ENCODE data around the gene MS4A2. TPM values are rescaled to one million over a fixed set of nuclear protein-coding genes. Genes with fewer than 3 reads are reported as not detected.

MS4A2 gene
- total and polyA plus RNA-seq, 2 of the 8 experiments (the other 6 are each of a cell fraction or from before 2014, with no cell fraction given) = not detected

DNA sequence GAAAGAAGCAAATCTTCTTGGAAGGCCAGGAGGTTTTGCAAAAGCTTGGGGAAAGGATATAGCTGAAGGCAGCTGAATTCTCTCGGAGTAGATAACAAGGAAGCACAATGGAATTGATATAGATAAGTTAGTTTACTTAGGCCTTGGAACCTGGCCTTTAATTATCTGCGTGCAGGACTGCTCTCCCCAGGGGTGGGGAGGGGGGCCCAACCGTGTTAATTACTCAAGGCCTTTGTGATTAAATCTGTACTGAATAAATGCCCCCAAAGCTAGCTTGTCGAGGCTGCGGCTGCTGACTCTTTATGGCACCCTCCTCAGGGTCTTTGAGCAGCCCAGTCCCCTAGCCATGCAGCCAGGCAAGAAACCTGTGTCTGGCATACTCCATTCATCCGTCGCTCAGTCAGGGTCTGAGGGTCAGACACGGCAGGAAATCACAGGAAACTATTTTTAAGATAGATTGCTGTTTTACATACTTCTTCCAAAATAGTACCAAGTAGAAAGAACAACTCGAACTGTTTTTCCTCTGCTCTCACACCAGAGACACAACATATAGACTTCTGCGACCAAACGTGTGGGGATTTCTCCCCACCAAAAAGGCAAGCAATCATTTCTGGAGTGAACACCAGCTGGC is 36.5 kb downstream of the MS4A2 start:
- H3K56ac ChIP-seq (replicated peaks; ENCODE audit: insufficient read length, low read depth, low read length) = no peak overlapping the region
- H3K4me2 ChIP-seq (ENCODE audit: insufficient read depth in 1 of 2, low read depth in 2 of 2, low read length in 2 of 2) = no peak overlapping the region
- no peak overlapping the region for H2BK5ac ChIP-seq (ENCODE audit: low read depth, low read length)
- no peak overlapping the region for H3K27ac ChIP-seq (ENCODE audit: low read depth, low read length)
- peaks cover 3 to 14% (median 8%) of the 10 kb centered on the region in 4 experiments; a peak in 4 of 7 replicates for H3K4me1 ChIP-seq (replicated peaks in 1 of 4; ENCODE audit: control insufficient read depth in 3 of 4, insufficient read depth in 4 of 4, low read length in 3 of 4)
- no peak for DNase-seq (ENCODE audit: low read depth in 1 of 2, low spot score in 2 of 2)
- no peaks in the 10 kb centered on the region for H3K79me2 ChIP-seq (ENCODE audit: control insufficient read depth in 1 of 2, insufficient read depth in 2 of 2, low read length in 2 of 2)
- H2AFZ ChIP-seq (ENCODE audit: low read length) = no peak overlapping the region
- 84% methylated on average over 11 of the region's 11 CpGs; no CpG with 5 or more reads in 1 of the 2 experiments for WGBS, 2 experiments (ENCODE audit: extremely low coverage in 1 of 2, insufficient coverage in 1 of 2, insufficient read length in 1 of 2, insufficient replicate concordance in 2 of 2, low coverage in 1 of 2, low lambda C conversion rate in 2 of 2, missing lambda C conversion rate in 1 of 2)
- no peaks in the 10 kb centered on the region for H3K79me1 ChIP-seq (ENCODE audit: low read depth, low read length)
- H2BK15ac ChIP-seq (ENCODE audit: low read length) = no peak overlapping the region
- peak overlapping the region; percentile 71; the same call in 1 of the 2 replicates for H3K18ac ChIP-seq (ENCODE audit: extremely low read depth, low read length)
- H3K23me2 ChIP-seq (ENCODE audit: low read depth, low read length) = no peaks in the 10 kb centered on the region
- H3K9me3 ChIP-seq (ENCODE audit: insufficient read depth in 2 of 2, low read depth in 1 of 2, low read length in 1 of 2) = no peaks in the 10 kb centered on the region
- no peak overlapping the region for H3K4ac ChIP-seq (replicated peaks; ENCODE audit: insufficient read length, low read depth, low read length)
- ChIA-PET CTCF (ENCODE audit: partially characterized antibody) (no interaction called here), POLR2A (ENCODE audit: partially characterized antibody) (no interaction called here)
- no peaks in the 10 kb centered on the region for H3K27me3 ChIP-seq (replicated peaks in 1 of 4; ENCODE audit: control insufficient read depth in 3 of 4, extremely low read depth in 1 of 4, insufficient read depth in 3 of 4, low read length in 3 of 4)
- H2BK20ac ChIP-seq (ENCODE audit: low read length) = no peak overlapping the region
- no peak for FAIRE-seq
- H3K23ac ChIP-seq (ENCODE audit: insufficient read length) = no peak overlapping the region
- no peak overlapping the region for H3K9ac ChIP-seq (replicated peaks in 1 of 4; ENCODE audit: extremely low read depth in 1 of 4, low read depth in 3 of 4, low read length in 3 of 4)
- H3K4me3 ChIP-seq (ENCODE audit: extremely low read depth in 1 of 4, insufficient read depth in 2 of 4, low read depth in 3 of 4, low read length in 4 of 4) = no peak overlapping the region; a peak in 1 of 8 replicates
- H2BK12ac ChIP-seq (ENCODE audit: low read depth, low read length) = no peak overlapping the region
- H4K5ac ChIP-seq (ENCODE audit: insufficient read length, low read depth, low read length) = no peak overlapping the region
- no peak overlapping the region for H3K14ac ChIP-seq (ENCODE audit: insufficient read length)
- H3K36me3 ChIP-seq (ENCODE audit: control insufficient read depth in 2 of 4, insufficient read depth in 4 of 4, low read length in 3 of 4) = no peaks in the 10 kb centered on the region
- H4K91ac ChIP-seq (replicated peaks; ENCODE audit: insufficient read length, low read length) = no peak overlapping the region
- no peak overlapping the region for H2BK120ac ChIP-seq (replicated peaks; ENCODE audit: low read depth, low read length)
- no peaks in the 10 kb centered on the region for H4K20me1 ChIP-seq (replicated peaks in 1 of 2; ENCODE audit: control insufficient read depth in 1 of 2, insufficient read depth in 2 of 2, low read length in 2 of 2)
- H2AK5ac ChIP-seq (ENCODE audit: low read depth, low read length) = no peak overlapping the region
- no peak overlapping the region for H4K8ac ChIP-seq (ENCODE audit: extremely low read depth, insufficient read depth, low read length)
- TF ChIP-seq, protein P1, sequence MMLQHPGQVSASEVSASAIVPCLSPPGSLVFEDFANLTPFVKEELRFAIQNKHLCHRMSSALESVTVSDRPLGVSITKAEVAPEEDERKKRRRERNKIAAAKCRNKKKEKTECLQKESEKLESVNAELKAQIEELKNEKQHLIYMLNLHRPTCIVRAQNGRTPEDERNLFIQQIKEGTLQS (IDR thresholded peaks at IDR 0.05; ENCODE audit: insufficient read depth, low read depth, low read length) = no peak
- TF ChIP-seq SAP30 (IDR thresholded peaks at IDR 0.05; ENCODE audit: insufficient read depth, insufficient replicate concordance, low read length) = no peak
- no peak for TF ChIP-seq HDAC2 (IDR thresholded peaks at IDR 0.05; ENCODE audit: borderline replicate concordance in 1 of 2, low read depth in 2 of 2, low read length in 2 of 2)
- no peak for TF ChIP-seq BRCA1 (IDR thresholded peaks at IDR 0.05; ENCODE audit: low read depth, low read length)
- no peak for TF ChIP-seq RBBP5 (IDR thresholded peaks at IDR 0.05; ENCODE audit: borderline replicate concordance, low read depth, low read length)
- no peak for TF ChIP-seq EP300 (IDR thresholded peaks at IDR 0.05; ENCODE audit: borderline replicate concordance in 1 of 2, low read depth in 2 of 2, low read length in 2 of 2)
- TF ChIP-seq HDAC6 (IDR thresholded peaks at IDR 0.05; ENCODE audit: low read depth, low read length) = no peak
- no peak for TF ChIP-seq TAF1 (IDR thresholded peaks at IDR 0.05; ENCODE audit: low read depth, low read length)
- TF ChIP-seq ZNF274 (IDR thresholded peaks at IDR 0.05; ENCODE audit: borderline replicate concordance, extremely low read depth, low read length) = no peak
- no peak for TF ChIP-seq RNF2 (IDR thresholded peaks at IDR 0.05; ENCODE audit: borderline replicate concordance, low read depth, low read length, missing control alignments, poor library complexity, severe bottlenecking)
- TF ChIP-seq RXRA (IDR thresholded peaks at IDR 0.05; ENCODE audit: insufficient read depth, low read depth, low read length) = no peak
- TF ChIP-seq SP4 (IDR thresholded peaks at IDR 0.05; ENCODE audit: low read length) = no peak

Data from H1 (cell line).